Measurements from ENCODE around the gene MAP6.

The MAP6 gene

DNA sequence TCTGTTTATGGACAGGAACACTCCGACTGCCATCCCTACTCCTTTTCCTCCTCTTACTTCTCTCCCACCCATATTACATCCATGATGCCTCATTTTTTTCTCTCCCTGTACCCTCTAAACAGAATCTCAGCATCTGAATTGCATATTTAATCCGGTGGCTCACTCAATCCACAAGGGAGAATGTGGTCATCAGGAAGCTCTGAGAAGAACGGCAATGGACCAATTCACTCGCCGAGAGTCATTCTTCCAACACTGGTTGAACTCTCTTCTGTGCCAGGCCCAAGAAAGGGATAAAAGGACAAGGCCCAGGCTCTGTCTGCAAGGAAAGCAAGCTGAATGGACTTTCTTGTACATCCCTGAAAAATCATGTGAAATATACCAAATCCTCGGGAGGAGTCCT, 15.9 kb downstream of the MAP6 start:
- Mint-ChIP-seq H3K9me3 (ENCODE audit: low read depth) (no peaks in the 10 kb centered on the region), H3K4me1 (ENCODE audit: low read depth) (peaks cover 11% of the 10 kb centered on the region), H3K27ac (no peak overlapping the region), H3K4me3 (no peak overlapping the region), H3K36me3 (no peaks in the 10 kb centered on the region), H3K27me3 (peaks cover 1% of the 10 kb centered on the region)

DNA sequence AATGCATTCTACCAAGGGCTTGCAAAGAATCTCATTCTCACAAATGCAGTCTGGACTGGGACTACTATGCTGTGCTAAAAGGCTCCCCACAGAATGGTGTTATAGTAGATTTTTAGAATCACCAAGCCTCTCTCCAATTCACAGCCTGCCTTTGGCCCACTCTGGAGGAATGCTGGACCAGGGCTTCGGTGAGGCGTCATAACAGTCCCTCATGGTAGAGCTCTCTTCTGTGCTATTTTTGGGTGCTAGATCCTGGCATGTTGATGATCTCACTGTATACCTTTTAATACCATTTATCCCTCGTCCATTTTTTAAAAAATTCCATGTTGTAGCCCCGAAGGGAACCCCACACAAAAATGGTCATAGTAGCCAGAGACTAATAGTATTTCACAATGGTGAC, 17.6 kb downstream of the MAP6 start:
- Mint-ChIP-seq H3K36me3 (no peaks in the 10 kb centered on the region), H3K27me3 (peaks cover 1% of the 10 kb centered on the region), H3K4me3 (no peak overlapping the region), H3K4me1 (ENCODE audit: low read depth) (peaks cover 11% of the 10 kb centered on the region), H3K27ac (no peak overlapping the region), H3K9me3 (ENCODE audit: low read depth) (no peaks in the 10 kb centered on the region)

DNA sequence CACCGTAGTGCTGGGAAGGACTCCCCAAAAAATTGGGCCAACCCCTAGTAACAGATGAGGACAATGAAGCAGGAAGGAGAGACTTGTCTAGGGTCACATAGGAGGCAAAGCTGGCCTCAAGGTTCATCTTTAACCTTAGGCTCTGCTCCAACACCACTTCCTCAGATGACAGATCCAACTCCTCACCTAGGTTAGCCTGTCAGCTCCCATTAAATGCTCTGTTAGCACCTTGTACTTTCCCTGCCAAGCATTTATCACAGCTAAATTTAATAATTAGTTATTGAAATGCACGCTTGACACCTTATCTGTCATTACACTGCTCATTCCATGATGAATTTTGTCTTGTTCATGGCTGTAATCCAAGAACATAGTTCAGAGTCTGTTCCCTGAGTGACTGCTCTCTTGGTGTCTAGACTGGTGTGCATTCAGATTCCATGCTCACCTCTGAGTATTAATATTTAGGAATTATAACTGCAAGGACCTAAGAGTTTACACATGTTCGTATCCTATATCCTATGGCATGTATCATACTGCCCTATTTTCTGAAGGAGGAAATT, 18.6 kb downstream of the MAP6 start:
- no peak overlapping the region for H3K27ac Mint-ChIP-seq
- H3K4me3 Mint-ChIP-seq = no peak overlapping the region
- no peaks in the 10 kb centered on the region for H3K9me3 Mint-ChIP-seq (ENCODE audit: low read depth)
- H3K4me1 Mint-ChIP-seq (ENCODE audit: low read depth) = peaks cover 11% of the 10 kb centered on the region
- H3K36me3 Mint-ChIP-seq = no peaks in the 10 kb centered on the region
- peaks cover 3% of the 10 kb centered on the region for H3K27me3 Mint-ChIP-seq

DNA sequence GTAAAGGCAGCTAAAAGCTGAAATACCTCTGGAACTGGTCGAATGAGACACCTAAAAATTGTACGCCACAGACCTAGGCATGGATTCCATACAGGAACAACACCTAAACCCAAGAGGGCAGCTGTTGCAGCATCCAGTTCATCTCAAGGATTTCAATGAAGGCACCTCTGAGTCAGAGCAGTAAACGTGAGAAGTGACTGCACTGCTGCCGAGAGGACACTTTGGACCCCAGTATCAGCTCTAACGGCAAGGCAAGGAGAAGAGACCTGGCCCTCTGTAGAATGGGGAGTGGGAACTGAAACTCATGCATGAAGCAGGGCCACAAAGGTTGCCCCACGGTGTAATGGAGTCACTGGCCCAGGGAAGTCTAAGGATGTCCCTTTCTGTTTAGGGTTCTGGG, 23.9 kb downstream of the MAP6 start:
- Mint-ChIP-seq H3K4me3 (no peak overlapping the region), H3K4me1 (ENCODE audit: low read depth) (no peaks in the 10 kb centered on the region), H3K36me3 (no peaks in the 10 kb centered on the region), H3K9me3 (ENCODE audit: low read depth) (no peaks in the 10 kb centered on the region), H3K27me3 (peaks cover 4% of the 10 kb centered on the region), H3K27ac (no peak overlapping the region)

DNA sequence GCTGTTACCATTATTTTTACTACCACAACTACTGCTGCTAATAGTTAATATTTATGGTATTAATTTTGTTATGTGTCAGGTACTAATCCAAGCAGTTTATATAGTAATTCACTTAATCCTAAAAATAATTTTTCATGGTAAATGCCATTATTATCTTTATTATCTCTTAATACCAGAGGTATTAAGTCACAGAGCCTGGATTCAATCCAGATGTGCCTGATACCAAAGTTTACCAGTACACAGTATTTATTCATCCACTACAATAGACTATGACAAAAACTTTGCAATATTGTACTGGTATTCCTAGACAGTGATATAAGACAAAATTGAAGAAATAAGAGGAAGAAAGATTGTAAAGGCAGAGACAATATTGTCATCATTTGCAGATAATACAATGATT, 24.5 kb downstream of the MAP6 start:
- Mint-ChIP-seq H3K9me3 (ENCODE audit: low read depth) (no peaks in the 10 kb centered on the region), H3K4me1 (ENCODE audit: low read depth) (no peaks in the 10 kb centered on the region), H3K36me3 (no peaks in the 10 kb centered on the region), H3K27me3 (peaks cover 4% of the 10 kb centered on the region), H3K27ac (no peak overlapping the region), H3K4me3 (no peak overlapping the region)

DNA sequence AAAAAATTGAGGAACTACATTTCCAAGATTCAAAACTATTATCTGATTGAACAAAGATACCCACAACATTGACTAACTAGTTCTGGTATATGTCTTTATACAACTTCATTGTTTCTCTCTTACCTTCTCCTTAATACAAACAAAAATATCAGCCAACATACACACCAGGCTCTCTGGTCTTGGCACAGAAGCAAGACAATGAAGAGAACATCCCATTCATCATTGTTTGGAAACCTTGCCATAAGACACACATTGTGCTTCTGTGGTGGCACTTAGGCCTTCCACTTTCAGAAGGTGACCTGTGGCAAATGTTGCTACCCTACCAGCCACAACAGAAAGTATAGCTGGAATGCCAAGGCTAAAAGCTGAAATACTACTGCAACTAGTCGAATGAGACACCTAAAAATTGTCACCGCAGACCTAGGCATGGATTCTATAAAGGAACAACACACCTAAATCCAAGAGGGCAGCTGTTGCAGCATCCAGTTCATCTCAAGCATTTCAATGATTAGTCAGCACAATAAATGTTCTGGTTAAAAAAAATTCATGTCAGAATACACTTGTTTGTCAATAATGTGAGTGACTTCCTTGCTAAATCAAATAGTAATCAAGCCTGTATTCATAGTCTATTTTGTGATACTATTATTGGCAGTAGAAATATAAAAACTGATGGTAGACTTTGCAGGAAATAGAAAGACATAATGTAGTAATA, 26.3 kb downstream of the MAP6 start:
- H3K27me3 Mint-ChIP-seq = peaks cover 4% of the 10 kb centered on the region
- no peak overlapping the region for H3K4me3 Mint-ChIP-seq
- no peaks in the 10 kb centered on the region for H3K36me3 Mint-ChIP-seq
- H3K9me3 Mint-ChIP-seq (ENCODE audit: low read depth) = no peaks in the 10 kb centered on the region
- no peak overlapping the region for H3K27ac Mint-ChIP-seq
- no peaks in the 10 kb centered on the region for H3K4me1 Mint-ChIP-seq (ENCODE audit: low read depth)

DNA sequence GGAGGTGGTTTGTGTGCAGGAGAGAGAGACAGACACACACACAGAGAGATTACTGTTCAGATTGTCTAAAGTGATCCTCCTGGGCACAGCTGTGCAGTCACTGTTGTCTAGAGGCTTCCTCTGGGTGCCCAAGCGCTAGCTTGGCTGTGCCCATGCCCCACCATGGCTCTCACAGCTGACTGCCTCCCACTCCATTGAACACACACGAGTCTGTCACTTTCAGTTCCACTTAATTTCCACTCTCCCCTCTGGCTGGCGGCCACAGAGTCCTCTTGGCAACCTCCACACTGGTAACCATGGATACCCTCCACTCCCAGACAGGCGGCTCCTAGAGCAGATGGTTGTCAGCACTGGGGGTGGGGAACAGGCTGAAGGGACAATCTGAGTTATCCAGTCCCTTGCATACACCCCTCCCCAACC, 29.1 kb downstream of the MAP6 start:
- peaks cover 7% of the 10 kb centered on the region for H3K27me3 Mint-ChIP-seq
- no peaks in the 10 kb centered on the region for H3K36me3 Mint-ChIP-seq
- no peaks in the 10 kb centered on the region for H3K9me3 Mint-ChIP-seq (ENCODE audit: low read depth)
- no peak overlapping the region for H3K4me3 Mint-ChIP-seq
- H3K4me1 Mint-ChIP-seq (ENCODE audit: low read depth) = no peaks in the 10 kb centered on the region
- no peak overlapping the region for H3K27ac Mint-ChIP-seq

DNA sequence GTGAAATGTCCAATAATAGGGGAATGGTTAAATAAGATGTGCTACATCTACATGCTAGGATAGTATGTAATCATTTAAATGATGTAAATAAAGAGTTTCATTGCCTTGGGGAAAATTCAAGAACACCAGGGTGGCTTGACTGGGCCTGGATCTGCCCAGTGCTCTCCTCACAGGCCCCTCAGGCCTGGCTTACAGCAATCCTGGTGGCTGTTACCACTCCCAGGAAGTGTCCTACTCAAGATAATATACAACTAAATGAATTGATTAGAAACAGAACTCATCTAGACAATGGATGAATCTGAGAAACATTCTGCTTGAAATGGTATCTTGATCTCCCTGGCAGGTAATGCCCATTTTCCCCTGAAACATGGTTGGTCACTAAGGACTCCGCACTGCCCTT, 30.8 kb downstream of the MAP6 start:
- Mint-ChIP-seq H3K9me3 (ENCODE audit: low read depth) (no peaks in the 10 kb centered on the region), H3K4me1 (ENCODE audit: low read depth) (no peaks in the 10 kb centered on the region), H3K27ac (no peak overlapping the region), H3K27me3 (peaks cover 8% of the 10 kb centered on the region), H3K4me3 (no peak overlapping the region), H3K36me3 (no peaks in the 10 kb centered on the region)

DNA sequence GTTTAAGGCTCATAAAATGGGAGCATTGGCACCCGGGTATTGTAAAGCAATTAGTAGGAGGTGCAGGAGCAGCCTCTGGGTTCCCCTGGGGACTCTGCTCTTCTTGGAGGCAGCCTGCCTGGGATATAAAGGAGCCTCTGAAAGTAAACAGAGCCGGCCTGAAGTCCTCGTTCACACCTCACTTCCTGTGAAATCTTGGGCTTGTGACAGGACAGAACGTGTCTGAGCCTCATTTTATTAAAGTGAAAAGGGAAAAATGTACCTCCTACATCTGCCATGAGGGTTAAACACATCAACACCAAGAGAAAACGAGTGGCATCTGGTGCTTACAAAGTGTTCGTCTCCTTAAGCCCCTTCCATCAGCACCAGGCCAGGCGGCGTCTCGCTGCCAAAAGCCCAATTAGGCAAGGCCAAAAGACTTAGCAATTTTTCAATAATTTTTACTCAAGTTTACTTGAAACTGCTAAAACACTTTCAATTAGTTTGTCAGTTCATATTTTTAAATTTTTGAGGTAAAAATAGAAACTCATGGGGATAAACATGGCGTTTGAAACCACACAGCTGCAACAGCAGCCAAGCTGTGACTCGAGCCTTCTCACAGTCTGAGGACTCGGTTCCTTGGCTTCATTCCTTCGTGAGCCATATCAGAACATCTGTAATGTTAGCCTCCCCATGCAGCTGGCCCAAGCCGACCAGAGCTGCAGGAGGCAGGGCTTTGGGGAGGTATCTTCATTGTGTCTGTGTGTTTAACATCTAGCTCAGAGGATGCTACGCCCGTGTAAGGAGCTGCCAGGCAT, 33.6 kb downstream of the MAP6 start:
- Mint-ChIP-seq H3K27ac (no peak overlapping the region), H3K36me3 (no peaks in the 10 kb centered on the region), H3K4me1 (ENCODE audit: low read depth) (no peaks in the 10 kb centered on the region), H3K9me3 (ENCODE audit: low read depth) (no peaks in the 10 kb centered on the region), H3K4me3 (no peak overlapping the region), H3K27me3 (peaks cover 17% of the 10 kb centered on the region)

DNA sequence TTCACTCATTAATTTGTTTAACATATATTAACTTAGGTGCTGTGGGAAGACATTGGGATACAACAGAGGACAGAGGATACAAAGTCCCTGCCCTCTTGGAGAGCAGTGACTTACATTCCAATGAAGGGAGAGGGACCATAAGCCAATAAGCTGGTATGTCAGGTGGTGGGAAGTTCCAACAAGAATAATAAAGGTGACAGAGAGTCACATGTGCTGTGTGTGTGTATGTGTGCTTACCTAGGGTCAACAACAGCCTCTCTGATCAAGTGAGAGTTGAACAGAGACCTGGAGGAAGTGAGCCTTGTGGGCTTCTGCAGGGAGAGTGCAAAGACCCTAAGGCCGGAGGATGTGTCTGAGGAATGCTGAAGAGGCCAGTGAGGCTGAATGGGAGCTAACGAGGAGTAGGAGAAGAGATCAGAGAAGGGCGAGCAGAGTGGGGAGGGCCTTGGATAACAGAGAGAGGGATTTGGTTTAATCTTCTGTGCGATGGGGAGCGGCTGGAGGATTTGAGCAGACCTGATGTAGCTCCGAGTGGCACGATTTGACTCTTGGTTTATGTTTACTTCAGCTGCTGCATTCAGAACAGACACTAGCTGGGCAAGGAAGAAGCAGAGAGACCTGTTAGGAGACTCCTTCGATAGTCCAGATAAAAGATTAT, 35.3 kb downstream of the MAP6 start:
- Mint-ChIP-seq H3K27me3 (peaks cover 18% of the 10 kb centered on the region), H3K4me1 (ENCODE audit: low read depth) (no peaks in the 10 kb centered on the region), H3K9me3 (ENCODE audit: low read depth) (no peaks in the 10 kb centered on the region), H3K36me3 (no peaks in the 10 kb centered on the region), H3K27ac (no peak overlapping the region), H3K4me3 (no peak overlapping the region)

DNA sequence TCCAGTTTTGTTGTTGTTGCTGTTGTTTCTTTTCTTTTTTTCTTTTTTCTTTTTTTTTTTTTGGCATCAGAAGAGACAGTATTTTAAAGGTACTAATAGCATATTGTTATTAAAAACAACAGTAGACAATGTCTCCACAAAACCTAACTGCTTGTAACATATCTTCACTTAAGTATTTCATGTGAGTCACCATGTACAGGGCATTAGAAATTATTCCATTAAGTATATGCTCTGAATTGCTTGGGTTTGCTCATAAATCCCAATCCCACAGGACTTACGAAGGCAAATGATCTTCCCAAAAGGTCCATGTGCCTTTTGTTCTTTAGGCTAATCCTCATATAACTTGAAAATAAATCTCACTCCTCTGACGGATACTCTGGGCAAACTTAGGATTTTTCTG, 35.9 kb downstream of the MAP6 start:
- Mint-ChIP-seq H3K27ac (no peak overlapping the region), H3K36me3 (no peaks in the 10 kb centered on the region), H3K9me3 (ENCODE audit: low read depth) (no peaks in the 10 kb centered on the region), H3K27me3 (peaks cover 18% of the 10 kb centered on the region), H3K4me3 (no peak overlapping the region), H3K4me1 (ENCODE audit: low read depth) (no peaks in the 10 kb centered on the region)

DNA sequence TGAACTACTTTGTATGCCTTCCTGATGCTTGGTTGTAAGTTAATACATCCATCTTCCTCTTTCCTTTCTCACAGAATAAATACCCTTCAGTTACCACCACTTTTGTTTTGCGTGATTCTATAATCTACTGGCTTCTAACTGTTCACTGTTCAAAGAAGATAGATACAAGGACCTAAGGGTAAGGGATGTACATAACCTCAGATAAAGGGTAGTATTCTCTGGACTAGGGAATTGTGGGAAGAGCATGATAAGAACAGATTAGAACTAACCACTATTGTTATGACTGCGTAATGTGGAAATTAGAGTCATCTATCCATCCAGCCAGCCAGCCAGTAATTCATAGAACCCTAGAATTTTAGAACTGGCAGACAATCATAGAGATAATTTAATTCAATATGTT, 36.4 kb downstream of the MAP6 start:
- Mint-ChIP-seq H3K9me3 (ENCODE audit: low read depth) (no peaks in the 10 kb centered on the region), H3K36me3 (no peaks in the 10 kb centered on the region), H3K27ac (no peak overlapping the region), H3K4me3 (no peak overlapping the region), H3K27me3 (peaks cover 18% of the 10 kb centered on the region), H3K4me1 (ENCODE audit: low read depth) (no peaks in the 10 kb centered on the region)

DNA sequence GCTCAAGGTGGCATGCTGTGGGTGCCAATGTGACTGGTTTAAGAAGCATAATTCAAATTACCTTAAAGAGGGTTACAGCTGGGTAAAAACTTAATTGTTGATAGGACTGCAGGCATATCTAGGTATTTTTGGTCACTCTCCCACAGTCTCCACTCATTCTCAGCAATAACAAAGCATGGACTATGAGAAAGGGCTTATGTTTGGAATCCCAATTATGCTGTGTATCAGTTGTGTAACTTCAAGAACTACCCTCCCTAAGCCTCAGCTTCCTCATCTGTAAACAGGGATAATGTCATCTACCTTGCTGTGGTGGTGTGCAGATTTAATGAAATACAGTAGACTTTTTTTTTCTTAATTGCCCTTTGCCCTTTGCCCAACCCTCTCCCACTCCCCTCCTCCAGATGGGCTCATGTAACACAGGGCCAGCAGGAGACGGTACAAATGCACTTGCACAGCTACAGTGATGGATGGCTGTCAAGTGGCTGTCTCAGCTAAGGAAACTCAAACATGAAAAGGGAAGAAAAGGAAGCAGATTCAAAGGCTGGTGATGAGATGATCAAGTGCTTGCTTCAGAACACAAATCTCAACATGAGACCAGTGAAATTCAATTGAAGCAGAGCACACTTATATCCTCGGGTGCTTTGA, 37.6 kb downstream of the MAP6 start:
- Mint-ChIP-seq H3K9me3 (ENCODE audit: low read depth) (no peaks in the 10 kb centered on the region), H3K36me3 (no peaks in the 10 kb centered on the region), H3K4me1 (ENCODE audit: low read depth) (no peaks in the 10 kb centered on the region), H3K4me3 (no peak overlapping the region), H3K27me3 (peaks cover 14% of the 10 kb centered on the region), H3K27ac (no peak overlapping the region)

DNA sequence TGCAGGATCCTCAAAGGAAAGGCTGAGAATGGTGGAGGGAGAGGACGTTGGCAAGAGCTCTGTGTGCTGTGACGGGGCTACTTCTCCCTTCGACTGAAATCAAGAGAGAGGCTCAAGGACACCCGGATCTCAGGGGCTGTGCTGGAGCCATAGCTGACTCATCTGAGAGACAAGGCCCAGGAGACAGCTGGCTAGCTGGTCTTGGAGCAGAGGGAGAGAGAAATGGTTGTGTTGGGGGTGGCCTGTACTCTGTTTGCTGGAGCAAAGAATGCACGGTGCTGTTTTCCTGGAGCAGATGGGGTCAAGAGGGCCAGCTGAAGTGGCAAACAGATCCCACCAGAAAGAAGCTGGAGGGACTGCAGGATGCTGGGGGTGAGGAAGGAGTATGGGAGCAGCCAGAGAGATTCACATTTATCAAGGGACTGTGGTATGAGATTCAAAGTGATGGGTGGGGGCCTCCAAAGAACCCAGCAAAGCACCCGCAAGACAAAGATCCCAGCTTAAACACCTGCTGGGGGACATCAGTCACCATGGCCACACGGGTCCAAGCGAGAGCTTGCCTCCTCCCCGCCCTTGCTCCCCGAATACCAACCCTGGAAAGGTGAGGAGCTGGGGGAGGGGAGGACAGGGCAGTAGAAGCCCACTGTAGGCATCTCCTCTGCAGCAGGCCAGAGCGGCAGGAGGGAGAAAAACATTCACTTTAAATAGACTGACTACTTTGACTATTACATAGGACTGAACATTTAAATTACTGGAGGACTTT, 40.8 kb downstream of the MAP6 start:
- Mint-ChIP-seq H3K27me3 (peaks cover 13% of the 10 kb centered on the region), H3K4me1 (ENCODE audit: low read depth) (no peaks in the 10 kb centered on the region), H3K27ac (no peak overlapping the region), H3K4me3 (no peak overlapping the region), H3K36me3 (no peaks in the 10 kb centered on the region), H3K9me3 (ENCODE audit: low read depth) (no peaks in the 10 kb centered on the region)

Measured in activated naive CD8-positive, alpha-beta T cell (primary cell).